Activated naive CD4-positive, alpha-beta T cell treated with anti-CD3 and anti-CD28 coated beads, Interleukin-2, amount 50 U/mL, for 24 hours (primary cell): ENCODE data around the gene CYP26A1.
A peak's percentile ranks its signal among the peaks of the same experiment; 100 is the strongest.

ENCODE experiments used
- H3K27ac Mint-ChIP-seq: one replicate; pipeline ENCODE4 v1.8.0; 2021; ENCODE audit warnings: mild to moderate bottlenecking, mixed read lengths
- H3K27me3 Mint-ChIP-seq: one replicate; pipeline ENCODE4 v1.8.0; 2021; ENCODE audit warnings: mixed read lengths
- H3K36me3 Mint-ChIP-seq: one replicate; pipeline ENCODE4 v1.8.0; 2021; ENCODE audit warnings: mixed read lengths
- H3K4me1 Mint-ChIP-seq: one replicate; pipeline ENCODE4 v1.8.0; 2021; ENCODE audit warnings: mixed read lengths
- H3K4me3 Mint-ChIP-seq: one replicate; pipeline ENCODE4 v1.8.0; 2021; ENCODE audit warnings: mild to moderate bottlenecking, mixed read lengths
- H3K9me3 Mint-ChIP-seq: one replicate; pipeline ENCODE4 v1.8.0; 2021; ENCODE audit warnings: mixed read lengths

CYP26A1 gene, protein sequence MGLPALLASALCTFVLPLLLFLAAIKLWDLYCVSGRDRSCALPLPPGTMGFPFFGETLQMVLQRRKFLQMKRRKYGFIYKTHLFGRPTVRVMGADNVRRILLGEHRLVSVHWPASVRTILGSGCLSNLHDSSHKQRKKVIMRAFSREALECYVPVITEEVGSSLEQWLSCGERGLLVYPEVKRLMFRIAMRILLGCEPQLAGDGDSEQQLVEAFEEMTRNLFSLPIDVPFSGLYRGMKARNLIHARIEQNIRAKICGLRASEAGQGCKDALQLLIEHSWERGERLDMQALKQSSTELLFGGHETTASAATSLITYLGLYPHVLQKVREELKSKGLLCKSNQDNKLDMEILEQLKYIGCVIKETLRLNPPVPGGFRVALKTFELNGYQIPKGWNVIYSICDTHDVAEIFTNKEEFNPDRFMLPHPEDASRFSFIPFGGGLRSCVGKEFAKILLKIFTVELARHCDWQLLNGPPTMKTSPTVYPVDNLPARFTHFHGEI

GRCh38 chr10:93073539-93074146 lies at the start of gene CYP26A1:
TSS of gene CYP26A1 (plus strand) at chr10:93073893. CDS start at chr10:93073935, 42 bp downstream.
- H3K9me3 Mint-ChIP-seq, result no peaks in the 10 kb centered on the region
- H3K36me3 Mint-ChIP-seq, result no peaks in the 10 kb centered on the region
- peaks cover 39% of the 10 kb centered on the region for H3K27me3 Mint-ChIP-seq
- H3K4me3 Mint-ChIP-seq, result peak within 1 kb of the TSS; percentile 55
- H3K27ac Mint-ChIP-seq, result no peak within 1 kb of the TSS
- peaks cover 30% of the 10 kb centered on the region for H3K4me1 Mint-ChIP-seq

- Mint-ChIP-seq H3K27me3 (no peaks in the 10 kb centered on the region), H3K4me3 (no peak overlapping the region), H3K27ac (no peak overlapping the region), H3K9me3 (no peaks in the 10 kb centered on the region), H3K4me1 (no peaks in the 10 kb centered on the region), H3K36me3 (peaks cover 10% of the 10 kb centered on the region)
These were observed 47.6 kb upstream of the CYP26A1 start for GRCh38 chr10:93026072-93026471.

GRCh38 chr10:93027508-93027907 lies 46.2 kb upstream of the CYP26A1 start:
- Mint-ChIP-seq H3K27me3 (no peaks in the 10 kb centered on the region), H3K4me3 (no peak overlapping the region), H3K27ac (no peak overlapping the region), H3K9me3 (no peaks in the 10 kb centered on the region), H3K4me1 (no peaks in the 10 kb centered on the region), H3K36me3 (peaks cover 10% of the 10 kb centered on the region)

DNA sequence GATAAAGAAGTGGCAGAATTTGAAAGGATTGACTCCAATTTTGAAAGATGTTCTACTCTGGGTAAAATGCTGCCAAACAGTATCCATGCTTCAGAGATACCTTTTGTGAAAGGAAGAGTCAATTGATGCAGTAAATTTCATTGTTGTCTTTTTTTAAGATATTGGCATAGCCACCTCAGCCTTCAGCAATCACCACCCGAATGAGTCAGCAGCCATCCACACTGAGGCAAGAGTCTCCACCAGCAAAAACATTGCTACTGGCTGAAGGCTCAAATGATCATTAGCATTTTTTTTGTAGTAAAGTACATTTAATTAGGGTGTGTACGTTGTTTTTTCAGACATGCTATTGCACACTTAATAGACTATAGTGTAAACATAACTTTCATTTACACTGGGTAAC lies 44.8 kb upstream of the CYP26A1 start:
- no peak overlapping the region for H3K27ac Mint-ChIP-seq
- no peak overlapping the region for H3K4me3 Mint-ChIP-seq
- H3K27me3 Mint-ChIP-seq, result no peaks in the 10 kb centered on the region
- H3K4me1 Mint-ChIP-seq, result no peaks in the 10 kb centered on the region
- H3K9me3 Mint-ChIP-seq, result no peaks in the 10 kb centered on the region
- peaks cover 9% of the 10 kb centered on the region for H3K36me3 Mint-ChIP-seq

GRCh38 chr10:93030409-93030808 lies 43.3 kb upstream of the CYP26A1 start:
- H3K9me3 Mint-ChIP-seq, result no peaks in the 10 kb centered on the region
- H3K36me3 Mint-ChIP-seq, result peaks cover 6% of the 10 kb centered on the region
- no peaks in the 10 kb centered on the region for H3K27me3 Mint-ChIP-seq
- no peak overlapping the region for H3K4me3 Mint-ChIP-seq
- no peaks in the 10 kb centered on the region for H3K4me1 Mint-ChIP-seq
- H3K27ac Mint-ChIP-seq, result no peak overlapping the region

GRCh38 chr10:93032105-93032808 lies 41.4 kb upstream of the CYP26A1 start:
- Mint-ChIP-seq H3K27ac (no peak overlapping the region), H3K4me3 (no peak overlapping the region), H3K27me3 (no peaks in the 10 kb centered on the region), H3K9me3 (no peaks in the 10 kb centered on the region), H3K36me3 (peaks cover 1% of the 10 kb centered on the region), H3K4me1 (no peaks in the 10 kb centered on the region)

- Mint-ChIP-seq H3K27ac (no peak overlapping the region), H3K9me3 (no peaks in the 10 kb centered on the region), H3K36me3 (peaks cover 1% of the 10 kb centered on the region), H3K27me3 (no peaks in the 10 kb centered on the region), H3K4me3 (no peak overlapping the region), H3K4me1 (no peaks in the 10 kb centered on the region)
These were observed 40.9 kb upstream of the CYP26A1 start for GRCh38 chr10:93032809-93033137.

DNA sequence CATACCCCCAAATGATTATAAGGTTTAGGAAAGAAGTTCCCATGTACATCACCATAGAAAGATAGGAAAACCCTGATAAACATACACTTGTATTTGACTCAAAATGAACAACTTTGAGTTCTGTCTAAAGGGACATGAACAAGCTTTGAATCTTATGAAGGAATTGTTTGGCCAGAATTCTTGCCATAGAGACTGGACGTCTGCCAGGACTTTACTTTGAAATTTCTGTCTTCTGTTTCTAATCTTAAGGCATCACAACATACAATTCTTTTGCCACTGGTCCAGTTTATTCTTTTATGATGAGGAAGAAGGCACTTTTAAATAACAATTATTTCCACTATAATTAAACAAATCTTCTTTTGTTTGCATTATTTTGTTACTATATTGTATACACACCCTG lies 39.3 kb upstream of the CYP26A1 start:
- Mint-ChIP-seq H3K9me3 (no peaks in the 10 kb centered on the region), H3K27me3 (no peaks in the 10 kb centered on the region), H3K27ac (no peak overlapping the region), H3K4me1 (no peaks in the 10 kb centered on the region), H3K36me3 (peaks cover 1% of the 10 kb centered on the region), H3K4me3 (no peak overlapping the region)

GRCh38 chr10:93039110-93039509 lies 34.6 kb upstream of the CYP26A1 start:
- Mint-ChIP-seq H3K4me1 (no peaks in the 10 kb centered on the region), H3K27ac (no peak overlapping the region), H3K9me3 (no peaks in the 10 kb centered on the region), H3K27me3 (no peaks in the 10 kb centered on the region), H3K36me3 (peaks cover 14% of the 10 kb centered on the region), H3K4me3 (no peak overlapping the region)

GRCh38 chr10:93039721-93040120 lies 34.0 kb upstream of the CYP26A1 start:
- H3K27me3 Mint-ChIP-seq, result no peaks in the 10 kb centered on the region
- no peak overlapping the region for H3K27ac Mint-ChIP-seq
- peaks cover 14% of the 10 kb centered on the region for H3K36me3 Mint-ChIP-seq

DNA sequence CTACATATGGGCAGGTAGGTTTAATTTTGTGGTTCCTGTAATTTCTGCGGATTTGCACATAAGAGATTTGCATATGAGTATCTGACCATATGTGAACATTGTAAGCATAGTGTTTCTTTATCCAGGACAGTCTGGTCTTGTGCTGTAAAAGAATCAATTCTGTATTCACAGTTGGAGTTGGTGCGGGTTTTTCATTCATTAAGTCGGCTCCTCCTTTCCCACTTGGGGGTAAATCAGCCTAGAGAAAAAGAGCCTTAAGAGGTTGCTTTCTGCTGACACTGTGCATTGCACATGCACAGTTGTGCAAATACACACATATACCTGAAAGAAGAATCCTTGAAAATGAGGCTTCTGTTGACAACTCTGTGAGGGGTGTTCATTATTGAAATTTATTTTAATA lies 19.2 kb upstream of the CYP26A1 start:
- Mint-ChIP-seq H3K9me3 (no peaks in the 10 kb centered on the region), H3K27ac (no peak overlapping the region), H3K4me3 (no peak overlapping the region), H3K4me1 (no peaks in the 10 kb centered on the region), H3K36me3 (peaks cover 22% of the 10 kb centered on the region), H3K27me3 (peaks cover 2% of the 10 kb centered on the region)

More at GRCh38 chr10:93039721-93040120, 34.0 kb upstream of the CYP26A1 start:
- Mint-ChIP-seq H3K4me1 (no peaks in the 10 kb centered on the region), H3K9me3 (no peaks in the 10 kb centered on the region), H3K4me3 (no peak overlapping the region)

- H3K9me3 Mint-ChIP-seq, result no peaks in the 10 kb centered on the region
- H3K4me3 Mint-ChIP-seq, result no peak overlapping the region
- H3K4me1 Mint-ChIP-seq, result peaks cover 19% of the 10 kb centered on the region
- H3K27ac Mint-ChIP-seq, result no peak overlapping the region
- peaks cover 8% of the 10 kb centered on the region for H3K27me3 Mint-ChIP-seq
- H3K36me3 Mint-ChIP-seq, result peaks cover 22% of the 10 kb centered on the region
These were observed 15.6 kb upstream of the CYP26A1 start for GRCh38 chr10:93058139-93058538.

DNA sequence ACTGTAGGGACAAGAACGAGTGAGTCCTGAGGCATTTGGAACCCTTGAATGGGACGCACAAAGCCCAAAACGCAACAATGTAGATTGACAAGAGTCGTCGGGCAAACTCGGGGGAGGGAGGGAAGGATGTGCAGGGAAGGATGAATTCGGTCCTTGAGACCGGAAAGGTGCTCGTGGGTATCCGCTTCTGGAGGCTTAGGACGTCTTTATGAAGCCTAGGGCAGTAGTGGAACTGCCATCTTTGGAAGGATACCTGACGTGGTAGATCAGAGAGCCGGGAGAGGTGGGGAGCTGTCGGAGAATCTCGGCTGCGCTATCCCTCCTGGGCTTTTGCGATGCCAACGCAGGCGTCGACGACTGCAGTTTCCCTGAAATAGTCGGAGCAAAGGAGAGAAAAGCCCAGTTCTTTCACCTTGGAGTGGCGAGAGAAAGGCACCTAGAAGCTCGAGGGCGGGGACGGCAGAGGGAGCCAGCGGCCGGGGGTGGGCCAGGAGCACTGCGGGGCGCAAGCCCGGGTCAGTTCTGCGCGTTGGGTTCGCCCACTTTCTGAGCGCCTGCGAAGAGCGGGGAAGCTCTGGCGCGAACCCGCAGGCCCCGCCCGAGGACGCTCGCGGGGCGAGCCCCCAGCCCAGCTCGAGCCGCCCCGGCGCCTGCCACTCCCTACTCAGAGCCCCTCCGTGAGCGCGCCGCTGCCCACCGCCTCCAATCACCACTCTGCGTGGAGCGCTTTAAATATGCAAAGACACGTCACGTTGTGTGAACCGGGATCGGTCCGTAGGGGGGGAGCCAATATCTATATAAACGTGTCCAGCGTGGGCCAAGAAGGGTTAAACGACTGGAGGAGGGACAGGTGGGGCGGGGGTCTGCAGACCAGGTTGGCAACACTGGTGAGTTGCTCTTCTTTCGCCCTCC lies 13.5 kb upstream of the CYP26A1 start, which contains the start of gene CYP26C1:
Gene CYP26C1 (plus strand): TSS at position 824 of the 912 bp plus-strand sequence. CDS start 466 bp downstream, outside the sequence.
- Mint-ChIP-seq H3K27me3 (peaks cover 18% of the 10 kb centered on the region), H3K27ac (no peak within 1 kb of the TSS), H3K4me1 (peaks cover 21% of the 10 kb centered on the region), H3K36me3 (peaks cover 22% of the 10 kb centered on the region), H3K9me3 (no peaks in the 10 kb centered on the region), H3K4me3 (peak within 1 kb of the TSS; percentile 23)

GRCh38 chr10:93060887-93061593 lies 12.7 kb upstream of the CYP26A1 start:
- Mint-ChIP-seq H3K27ac (no peak overlapping the region), H3K27me3 (peaks cover 19% of the 10 kb centered on the region), H3K4me3 (no peak overlapping the region), H3K4me1 (peaks cover 25% of the 10 kb centered on the region), H3K9me3 (no peaks in the 10 kb centered on the region), H3K36me3 (peaks cover 19% of the 10 kb centered on the region)
